ENCODE data around the gene ABR.

ABR gene

GRCh38 chr17:964876-965275 lies 214.9 kb downstream of the ABR start:
- H3K27ac ChIP-seq: no peak overlapping the region
- no peak for TF ChIP-seq CTCF (IDR thresholded peaks at IDR 0.05)
- TF ChIP-seq ZFX (IDR thresholded peaks at IDR 0.05; ENCODE audit: borderline replicate concordance): no peak

- H3K27ac ChIP-seq: no peak overlapping the region
- no peak for TF ChIP-seq ZFX (IDR thresholded peaks at IDR 0.05; ENCODE audit: borderline replicate concordance)
- TF ChIP-seq CTCF (IDR thresholded peaks at IDR 0.05): no peak
These were observed 217.1 kb downstream of the ABR start for GRCh38 chr17:962670-963069.

- TF ChIP-seq ZFX (IDR thresholded peaks at IDR 0.05; ENCODE audit: borderline replicate concordance): no peak
- no peak for TF ChIP-seq CTCF (IDR thresholded peaks at IDR 0.05)
- H3K27ac ChIP-seq: no peak overlapping the region
These were observed 217.6 kb downstream of the ABR start for GRCh38 chr17:962166-962565.

GRCh38 chr17:958712-959451 lies 220.9 kb downstream of the ABR start:
- TF ChIP-seq CTCF (IDR thresholded peaks at IDR 0.05): no peak
- TF ChIP-seq ZFX (IDR thresholded peaks at IDR 0.05; ENCODE audit: borderline replicate concordance): no peak
- no peak overlapping the region for H3K27ac ChIP-seq

GRCh38 chr17:957856-958421 lies 221.8 kb downstream of the ABR start:
- no peak overlapping the region for H3K27ac ChIP-seq
- TF ChIP-seq ZFX (IDR thresholded peaks at IDR 0.05; ENCODE audit: borderline replicate concordance): no peak
- no peak for TF ChIP-seq CTCF (IDR thresholded peaks at IDR 0.05)

- TF ChIP-seq ZFX (IDR thresholded peaks at IDR 0.05; ENCODE audit: borderline replicate concordance) (no peak), CTCF (IDR thresholded peaks at IDR 0.05) (no peak)
These were observed 222.9 kb downstream of the ABR start for GRCh38 chr17:956905-957304.

GRCh38 chr17:954431-955164 lies 225.2 kb downstream of the ABR start:
- TF ChIP-seq ZFX (IDR thresholded peaks at IDR 0.05; ENCODE audit: borderline replicate concordance) (no peak), CTCF (IDR thresholded peaks at IDR 0.05) (no peak)

More at GRCh38 chr17:956905-957304, 222.9 kb downstream of the ABR start:
- H3K27ac ChIP-seq: no peak overlapping the region

More at GRCh38 chr17:954431-955164, 225.2 kb downstream of the ABR start:
- no peak overlapping the region for H3K27ac ChIP-seq

Data from 22Rv1 (cell line).